HEK293 (cell line): ENCODE data around the gene LMLN.

Experiments used
- ELK4 ChIP-seq: IDR thresholded peaks from 2 replicates; pipeline ENCODE4 v1.6.1; 2011; ENCODE audit warnings: mild to moderate bottlenecking, low read depth, low read length, borderline replicate concordance
- GLIS1 ChIP-seq: fragments of 450-650 bp; formaldehyde crosslinking; IDR thresholded peaks from 2 replicates; pipeline ENCODE4 v1.5.1; 2016; ENCODE audit warnings: missing biosample characterization, missing genetic modification characterization
- PRDM2 ChIP-seq: fragments of 450-650 bp; formaldehyde crosslinking; IDR thresholded peaks from 2 replicates; pipeline ENCODE4 v1.5.1; 2016; ENCODE audit warnings: missing biosample characterization, missing genetic modification characterization, borderline replicate concordance
- PRDM4 ChIP-seq: fragments of 450-650 bp; formaldehyde crosslinking; IDR thresholded peaks from 2 replicates; pipeline ENCODE4 v1.5.1; 2017; ENCODE audit warnings: missing biosample characterization, missing genetic modification characterization
- REST ChIP-seq: fragments of 450-650 bp; formaldehyde crosslinking; IDR thresholded peaks from 2 replicates; pipeline ENCODE4 v1.5.1; 2016; ENCODE audit warnings: missing biosample characterization, missing genetic modification characterization
- SCRT2 ChIP-seq: fragments of 450-650 bp; formaldehyde crosslinking; IDR thresholded peaks from 2 replicates; pipeline ENCODE4 v1.5.1; 2016; ENCODE audit warnings: missing biosample characterization, missing genetic modification characterization
- ZBTB20 ChIP-seq: fragments of 450-650 bp; formaldehyde crosslinking; IDR thresholded peaks from 2 replicates; pipeline ENCODE4 v1.5.1; 2016; ENCODE audit warnings: missing biosample characterization, missing genetic modification characterization
- ZBTB26 ChIP-seq: fragments of 450-650 bp; formaldehyde crosslinking; optimal IDR thresholded peaks from 2 replicates; pipeline ENCODE3; 2016; ENCODE audit warnings: missing biosample characterization, mild to moderate bottlenecking, missing genetic modification characterization
- ZNF114 ChIP-seq: fragments of 450-650 bp; formaldehyde crosslinking; IDR thresholded peaks from 2 replicates; pipeline ENCODE4 v1.5.0; 2017; ENCODE audit warnings: missing biosample characterization, missing genetic modification characterization
- ZNF140 ChIP-seq: fragments of 450-650 bp; formaldehyde crosslinking; IDR thresholded peaks from 2 replicates; pipeline ENCODE4 v1.5.1; 2016; ENCODE audit warnings: missing biosample characterization, missing genetic modification characterization
- ZNF157 ChIP-seq: fragments of 450-650 bp; formaldehyde crosslinking; IDR thresholded peaks from 2 replicates; pipeline ENCODE4 v1.5.1; 2016; ENCODE audit warnings: missing biosample characterization, missing genetic modification characterization
- ZNF24 ChIP-seq: fragments of 450-650 bp; formaldehyde crosslinking; IDR thresholded peaks from 2 replicates; pipeline ENCODE4 v1.5.1; 2016; ENCODE audit warnings: missing biosample characterization, missing genetic modification characterization
- ZNF280C ChIP-seq: fragments of 450-650 bp; formaldehyde crosslinking; IDR thresholded peaks from 2 replicates; pipeline ENCODE4 v1.5.1; 2016; ENCODE audit warnings: missing biosample characterization, missing genetic modification characterization
- ZNF311 ChIP-seq: fragments of 450-650 bp; formaldehyde crosslinking; IDR thresholded peaks from 2 replicates; pipeline ENCODE4 v1.5.1; 2017; ENCODE audit warnings: missing biosample characterization, missing genetic modification characterization, borderline replicate concordance
- ZNF426 ChIP-seq: fragments of 450-650 bp; formaldehyde crosslinking; IDR thresholded peaks from 2 replicates; pipeline ENCODE4 v1.5.1; 2017; ENCODE audit warnings: missing biosample characterization, missing genetic modification characterization, mild to moderate bottlenecking, inconsistent platforms, moderate library complexity
- ZNF544 ChIP-seq: fragments of 450-650 bp; formaldehyde crosslinking; IDR thresholded peaks from 2 replicates; pipeline ENCODE4 v1.5.0; 2017; ENCODE audit warnings: missing biosample characterization, missing genetic modification characterization
- ZNF621 ChIP-seq: fragments of 450-650 bp; formaldehyde crosslinking; IDR thresholded peaks from 2 replicates; pipeline ENCODE4 v1.5.1; 2017; ENCODE audit warnings: missing biosample characterization, missing genetic modification characterization
- ZNF645 ChIP-seq: fragments of 450-650 bp; formaldehyde crosslinking; IDR thresholded peaks from 2 replicates; pipeline ENCODE4; 2016; ENCODE audit warnings: missing biosample characterization, missing genetic modification characterization
- ZNF792 ChIP-seq: fragments of 450-650 bp; formaldehyde crosslinking; IDR thresholded peaks from 2 replicates; pipeline ENCODE4 v1.5.1; 2016; ENCODE audit warnings: missing biosample characterization, missing genetic modification characterization

The LMLN gene

GRCh38 chr3:197949778-197950676 is 10.0 kb upstream of the LMLN start, which contains the start of gene RPL35A (continued):
- TF ChIP-seq ELK4 (no peak), ZBTB26 (tag by site-specific recombination) (no peak), ZNF280C (tag by site-specific recombination) (no peak), ZNF157 (tag by site-specific recombination) (no peak), ZBTB20 (no peak), ZNF311 (tag by site-specific recombination) (no peak), GLIS1 (tag by site-specific recombination) (no peak), ZNF24 (no peak), REST (tag by site-specific recombination) (no peak; the same call in 1 of the 2 replicates), ZNF544 (tag by site-specific recombination) (no peak), ZNF114 (tag by site-specific recombination) (no peak), PRDM4 (no peak), ZNF645 (tag by site-specific recombination) (0 out of 2 replicates have a peak, but pooled peaks have one; percentile 9), ZNF140 (tag by site-specific recombination) (no peak), SCRT2 (no peak), ZNF792 (no peak), PRDM2 (tag by site-specific recombination) (no peak), ZNF426 (tag by site-specific recombination) (no peak), ZNF621 (tag by site-specific recombination) (no peak)
